ENCODE data around the gene UBR3.

DNA sequence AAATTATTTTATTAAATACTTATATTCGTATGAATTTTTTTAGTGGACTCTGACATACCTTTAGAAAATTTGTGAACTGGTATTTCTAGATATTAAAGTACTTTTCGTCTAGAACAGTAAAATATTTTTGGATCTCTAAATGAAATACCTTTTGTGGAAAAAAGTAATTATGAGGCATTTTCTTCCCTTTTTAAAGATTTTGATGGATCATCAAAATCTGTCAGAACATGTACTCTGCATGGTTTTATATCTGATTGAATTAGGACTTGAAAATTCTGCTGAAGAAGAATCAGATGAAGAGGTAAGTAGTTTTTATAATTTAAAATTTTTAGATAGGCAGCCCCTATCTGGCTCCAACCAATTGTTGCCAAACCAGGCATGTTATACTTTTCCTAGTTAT, 118.8 kb downstream of the UBR3 start:
- TF ChIP-seq POLR2A (IDR thresholded peaks at IDR 0.05), result no peak
- TF ChIP-seq, protein P1, sequence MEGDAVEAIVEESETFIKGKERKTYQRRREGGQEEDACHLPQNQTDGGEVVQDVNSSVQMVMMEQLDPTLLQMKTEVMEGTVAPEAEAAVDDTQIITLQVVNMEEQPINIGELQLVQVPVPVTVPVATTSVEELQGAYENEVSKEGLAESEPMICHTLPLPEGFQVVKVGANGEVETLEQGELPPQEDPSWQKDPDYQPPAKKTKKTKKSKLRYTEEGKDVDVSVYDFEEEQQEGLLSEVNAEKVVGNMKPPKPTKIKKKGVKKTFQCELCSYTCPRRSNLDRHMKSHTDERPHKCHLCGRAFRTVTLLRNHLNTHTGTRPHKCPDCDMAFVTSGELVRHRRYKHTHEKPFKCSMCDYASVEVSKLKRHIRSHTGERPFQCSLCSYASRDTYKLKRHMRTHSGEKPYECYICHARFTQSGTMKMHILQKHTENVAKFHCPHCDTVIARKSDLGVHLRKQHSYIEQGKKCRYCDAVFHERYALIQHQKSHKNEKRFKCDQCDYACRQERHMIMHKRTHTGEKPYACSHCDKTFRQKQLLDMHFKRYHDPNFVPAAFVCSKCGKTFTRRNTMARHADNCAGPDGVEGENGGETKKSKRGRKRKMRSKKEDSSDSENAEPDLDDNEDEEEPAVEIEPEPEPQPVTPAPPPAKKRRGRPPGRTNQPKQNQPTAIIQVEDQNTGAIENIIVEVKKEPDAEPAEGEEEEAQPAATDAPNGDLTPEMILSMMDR (IDR thresholded peaks at IDR 0.05), result no peak
